Measurements from ENCODE around the gene ACIN1.

DNA sequence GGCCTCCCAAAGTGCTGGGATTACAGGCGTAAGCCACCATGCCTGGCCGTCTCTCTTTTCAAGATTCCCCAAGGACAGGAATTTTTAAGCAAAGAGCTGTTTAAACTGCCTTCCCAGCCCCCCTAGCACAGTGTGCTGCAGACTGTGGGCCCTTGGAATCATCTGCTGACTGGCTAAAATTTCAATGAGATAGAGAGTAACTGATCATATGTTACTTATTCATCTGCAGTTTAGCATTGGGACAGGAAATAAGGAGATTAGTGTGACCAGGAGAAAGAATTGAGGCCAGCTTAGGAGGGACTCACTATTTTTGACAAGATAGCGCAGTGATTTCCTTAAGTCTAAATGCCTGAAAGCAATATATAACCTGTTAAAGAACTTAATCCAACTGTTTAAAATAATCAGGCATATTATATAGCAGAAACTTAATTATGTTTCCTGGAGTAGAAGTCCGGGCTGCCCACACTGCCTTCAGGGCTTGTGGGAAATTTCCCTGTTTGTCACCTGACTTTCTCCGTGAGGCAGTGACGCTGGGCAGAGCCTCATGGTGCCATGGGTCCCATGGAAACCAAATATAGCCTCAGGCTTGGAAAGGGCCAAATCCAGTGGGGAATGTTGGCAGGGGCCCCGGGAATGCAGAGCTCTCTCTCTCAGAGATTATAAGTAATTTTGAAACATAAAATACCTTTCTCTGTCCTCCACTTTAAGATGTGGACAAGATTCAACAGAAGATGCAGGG is 46.9 kb upstream of the ACIN1 start:
- TF ChIP-seq, protein P1, sequence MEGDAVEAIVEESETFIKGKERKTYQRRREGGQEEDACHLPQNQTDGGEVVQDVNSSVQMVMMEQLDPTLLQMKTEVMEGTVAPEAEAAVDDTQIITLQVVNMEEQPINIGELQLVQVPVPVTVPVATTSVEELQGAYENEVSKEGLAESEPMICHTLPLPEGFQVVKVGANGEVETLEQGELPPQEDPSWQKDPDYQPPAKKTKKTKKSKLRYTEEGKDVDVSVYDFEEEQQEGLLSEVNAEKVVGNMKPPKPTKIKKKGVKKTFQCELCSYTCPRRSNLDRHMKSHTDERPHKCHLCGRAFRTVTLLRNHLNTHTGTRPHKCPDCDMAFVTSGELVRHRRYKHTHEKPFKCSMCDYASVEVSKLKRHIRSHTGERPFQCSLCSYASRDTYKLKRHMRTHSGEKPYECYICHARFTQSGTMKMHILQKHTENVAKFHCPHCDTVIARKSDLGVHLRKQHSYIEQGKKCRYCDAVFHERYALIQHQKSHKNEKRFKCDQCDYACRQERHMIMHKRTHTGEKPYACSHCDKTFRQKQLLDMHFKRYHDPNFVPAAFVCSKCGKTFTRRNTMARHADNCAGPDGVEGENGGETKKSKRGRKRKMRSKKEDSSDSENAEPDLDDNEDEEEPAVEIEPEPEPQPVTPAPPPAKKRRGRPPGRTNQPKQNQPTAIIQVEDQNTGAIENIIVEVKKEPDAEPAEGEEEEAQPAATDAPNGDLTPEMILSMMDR (conservative IDR thresholded peaks at IDR 0.05; ENCODE audit: low read depth in 2 of 2), result no peak
- no peak for TF ChIP-seq EZH2 (IDR thresholded peaks at IDR 0.05; ENCODE audit: low read depth, unreplicated experiment)
- TF ChIP-seq POLR2AphosphoS5 (IDR thresholded peaks at IDR 0.05; ENCODE audit: low read depth), result no peak
- no peak for TF ChIP-seq EZH2phosphoT487 (IDR thresholded peaks at IDR 0.05; ENCODE audit: unreplicated experiment)
- TF ChIP-seq REST (IDR thresholded peaks at IDR 0.05; ENCODE audit: unreplicated experiment), result no peak
- no peak for TF ChIP-seq CREB1 (CRISPR knock-in tag; IDR thresholded peaks at IDR 0.05; ENCODE audit: low read depth)
- TF ChIP-seq ZNF462 (CRISPR knock-in tag; IDR thresholded peaks at IDR 0.05), result no peak

Measured in GM23338 (cell line).